T-helper 17 cell (primary cell): Measurements from ENCODE around the gene TM4SF18. TPM values are rescaled to one million over a fixed set of nuclear protein-coding genes. Genes with fewer than 3 reads are reported as not detected.
A peak's percentile ranks its signal among the peaks of the same experiment; 100 is the strongest.
"Not testable (repeated sequence)": the region's sequence is repeated elsewhere in the genome, so short reads cannot be mapped to it uniquely, and the experiment has no call there.

Source experiments
- ATAC-seq: fragments of 150-1000 bp; cut with Tn5 transposase; 2 replicates; pipeline ENCODE4 v1.10.0; 2021; ENCODE audit warnings: mild to moderate bottlenecking, moderate library complexity
- DNase-seq, 3 donors: peaks; one replicate each; pipeline versions ENCODE4 v3.0.0 to v3.0.0-alpha.2; 2020 to 2021
- H3K9me3 ChIP-seq: one replicate; pipeline ENCODE4 v1.7.0; 2013; ENCODE audit warnings: low read length, mild to moderate bottlenecking; ENCODE audit not compliant: control insufficient read depth, poor library complexity, severe bottlenecking
- H3K27ac Mint-ChIP-seq: one replicate; pipeline ENCODE4 v1.8.0; 2022; ENCODE audit warnings: mild to moderate bottlenecking, moderate library complexity, mixed read lengths
- H3K27me3 Mint-ChIP-seq: one replicate; pipeline ENCODE4 v1.8.0; 2022; ENCODE audit warnings: mixed read lengths
- H3K36me3 Mint-ChIP-seq: one replicate; pipeline ENCODE4 v1.8.0; 2022; ENCODE audit warnings: low read depth, mixed read lengths
- H3K4me1 Mint-ChIP-seq: one replicate; pipeline ENCODE4 v1.8.0; 2022; ENCODE audit warnings: mild to moderate bottlenecking, mixed read lengths
- H3K4me3 Mint-ChIP-seq: one replicate; pipeline ENCODE4 v1.8.0; 2022; ENCODE audit warnings: mild to moderate bottlenecking, moderate library complexity, mixed read lengths
- total RNA-seq, 4 donors: library from RNA in 2 of 4; stranded (reverse) in 2 of 4; gene quantifications; one replicate each; pipeline ENCODE4 v1.2.3 and lab custom pipeline; 2022 to 2026

The TM4SF18 gene
- total RNA-seq = not detected
- 0 reads per million in 2 donors for total RNA-seq (lab: John Stamatoyannopoulos, UW)

- Mint-ChIP-seq H3K4me3 (no peak within 1 kb of the TSS), H3K4me1 (no peaks in the 10 kb centered on the region), H3K36me3 (peaks cover 3% of the 10 kb centered on the region), H3K27me3 (peaks cover 23% of the 10 kb centered on the region), H3K27ac (no peak within 1 kb of the TSS)
- DNase-seq = no peak
- no peaks in the 10 kb centered on the region for H3K9me3 ChIP-seq
- ATAC-seq = no peak
These were observed at the start of gene TM4SF18 for GRCh38 chr3:149333176-149333859. Gene TM4SF18 (minus strand): TSS chr3:149333636. CDS start chr3:149333382, 254 bp downstream.

GRCh38 chr3:149382518-149382917 is 49.1 kb upstream of the TM4SF18 start:
- ATAC-seq (no peak), DNase-seq (no peak)
- H3K4me1 Mint-ChIP-seq = peaks cover 4% of the 10 kb centered on the region
- H3K27me3 Mint-ChIP-seq = peaks cover 29% of the 10 kb centered on the region
- no peak overlapping the region for H3K4me3 Mint-ChIP-seq
- H3K9me3 ChIP-seq = no peaks in the 10 kb centered on the region
- no peak overlapping the region for H3K27ac Mint-ChIP-seq
- H3K36me3 Mint-ChIP-seq = peaks cover 3% of the 10 kb centered on the region

DNA sequence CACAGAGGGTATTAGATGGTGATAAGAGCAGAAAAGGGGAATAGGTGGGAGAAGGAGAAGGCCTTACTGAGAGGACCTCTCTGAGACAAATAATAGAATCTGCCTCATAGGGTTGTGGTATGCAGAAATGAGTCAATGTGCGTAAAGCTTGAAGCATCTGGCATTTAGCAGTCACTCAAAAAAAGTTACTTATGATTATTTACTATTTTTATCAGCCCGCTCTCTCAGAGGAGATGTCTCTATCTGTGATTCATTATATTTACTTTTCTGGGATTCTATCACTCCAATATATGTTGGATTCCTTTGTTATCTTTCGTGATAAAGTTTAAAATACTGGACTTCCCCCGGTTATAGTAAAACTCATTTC is 48.6 kb upstream of the TM4SF18 start:
- Mint-ChIP-seq H3K36me3 (peaks cover 3% of the 10 kb centered on the region), H3K4me3 (no peak overlapping the region), H3K27me3 (peaks cover 33% of the 10 kb centered on the region), H3K4me1 (peaks cover 4% of the 10 kb centered on the region), H3K27ac (no peak overlapping the region)
- ATAC-seq = no peak
- no peaks in the 10 kb centered on the region for H3K9me3 ChIP-seq
- DNase-seq = no peak

DNA sequence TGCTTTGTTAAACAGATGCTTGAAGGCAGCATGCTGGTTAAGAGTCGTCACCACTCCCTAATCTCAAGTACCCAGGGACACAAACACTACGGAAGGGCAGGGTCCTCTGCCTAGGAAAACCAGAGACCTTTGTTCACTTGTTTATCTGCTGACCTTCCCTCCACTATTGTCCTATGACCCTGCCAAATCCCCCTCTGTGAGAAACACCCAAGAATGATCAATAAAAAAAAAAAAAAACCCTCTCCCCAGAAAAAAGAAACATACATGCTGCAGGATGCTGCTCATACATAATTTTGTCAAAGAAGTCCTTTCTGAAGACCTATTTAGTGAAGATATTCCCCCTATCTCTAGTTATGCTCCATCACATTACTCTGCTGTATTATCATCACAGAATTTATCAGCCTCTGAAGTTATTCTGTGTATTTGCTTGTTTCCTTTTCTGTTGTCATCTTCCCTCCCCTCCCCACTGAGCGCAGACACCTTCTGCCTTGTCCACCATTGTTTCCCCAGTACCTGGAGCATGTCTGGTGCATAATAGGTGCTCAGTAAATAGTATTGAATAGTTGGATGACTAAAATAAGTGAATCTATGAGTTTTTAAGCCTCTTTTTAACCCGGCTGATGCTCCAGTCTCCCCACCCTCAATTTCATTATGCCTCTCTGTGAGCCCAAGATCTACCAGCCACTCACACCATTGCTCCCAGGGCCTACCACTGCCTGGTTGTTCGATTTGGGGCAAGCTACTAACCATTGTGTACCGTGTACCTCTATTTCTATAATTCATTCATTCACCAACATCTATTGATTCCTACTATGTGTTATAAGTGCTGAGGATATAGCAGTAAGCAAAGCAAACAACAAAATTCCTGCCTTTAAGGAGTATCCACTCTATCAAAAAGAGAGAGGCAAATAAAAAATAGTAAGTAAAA is 48.0 kb upstream of the TM4SF18 start:
- Mint-ChIP-seq H3K36me3 (peaks cover 3% of the 10 kb centered on the region), H3K4me3 (no peak overlapping the region), H3K27ac (no peak overlapping the region), H3K4me1 (peaks cover 4% of the 10 kb centered on the region), H3K27me3 (peaks cover 38% of the 10 kb centered on the region)
- no peak for ATAC-seq
- DNase-seq = no peak
- no peaks in the 10 kb centered on the region for H3K9me3 ChIP-seq

DNA sequence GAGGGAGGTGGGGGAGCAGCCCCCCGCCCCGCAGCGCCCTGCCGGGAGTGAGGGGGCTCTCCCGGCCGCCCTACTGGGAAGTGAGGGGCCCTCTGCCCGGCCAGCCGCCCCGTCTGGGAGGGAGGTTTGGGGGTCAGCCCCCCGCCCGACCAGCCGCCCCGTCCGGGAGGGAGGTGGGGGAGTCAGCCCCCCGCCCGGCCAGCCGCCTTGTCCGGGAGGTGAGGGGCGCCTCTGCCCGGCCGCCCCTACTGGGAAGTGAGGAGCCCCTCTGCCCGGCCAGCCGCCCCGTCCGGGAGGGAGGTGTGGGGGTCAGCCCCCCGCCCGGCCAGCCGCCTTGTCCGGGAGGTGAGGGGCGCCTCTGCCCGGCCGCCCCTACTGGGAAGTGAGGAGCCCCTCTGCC is 46.8 kb upstream of the TM4SF18 start:
- H3K27me3 Mint-ChIP-seq = peaks cover 30% of the 10 kb centered on the region
- H3K9me3 ChIP-seq, H3K36me3 Mint-ChIP-seq, H3K4me1 Mint-ChIP-seq, H3K27ac Mint-ChIP-seq, ATAC-seq, H3K4me3 Mint-ChIP-seq, DNase-seq: not testable (repeated sequence)

DNA sequence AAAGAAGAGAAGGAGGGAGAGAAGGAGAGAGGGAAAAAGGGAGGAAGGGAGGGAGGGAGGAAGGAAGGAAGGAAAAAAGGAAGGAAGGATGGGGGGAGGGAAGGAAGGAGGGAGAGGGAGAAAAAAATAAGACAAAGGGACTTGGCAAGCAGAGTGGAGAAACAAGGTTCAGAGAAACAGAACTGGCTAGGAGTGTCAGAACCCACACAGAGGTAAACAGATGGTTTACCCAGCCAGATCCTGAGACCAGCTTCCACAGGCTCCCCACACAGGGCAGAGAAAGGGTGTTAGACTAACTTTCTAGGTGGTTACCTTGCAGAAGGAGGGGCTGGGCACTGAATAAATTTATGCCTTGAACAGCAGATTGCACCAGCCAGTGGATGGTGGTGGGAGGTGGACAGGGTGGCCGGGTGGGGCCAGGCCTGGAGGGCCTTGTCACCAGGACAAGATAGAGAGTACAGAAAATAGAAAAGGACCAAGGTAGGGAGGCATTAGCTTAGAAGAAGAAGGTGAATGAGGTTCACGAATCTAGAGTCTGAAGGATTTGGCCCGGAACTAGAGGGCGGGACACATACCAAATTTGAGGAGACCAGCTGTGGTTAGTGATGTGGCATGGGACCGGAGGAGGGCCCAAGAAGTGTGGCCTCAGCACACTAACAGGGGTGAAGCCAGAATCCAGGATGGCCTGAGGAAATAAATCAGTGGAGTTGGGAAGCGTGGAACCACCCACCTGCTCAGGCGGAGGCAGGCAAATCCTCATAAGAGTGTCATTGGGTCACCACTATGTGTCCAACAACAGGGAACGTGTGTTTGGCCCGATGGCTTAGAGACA is 45.3 kb upstream of the TM4SF18 start:
- Mint-ChIP-seq H3K36me3 (peaks cover 3% of the 10 kb centered on the region), H3K27me3 (peaks cover 31% of the 10 kb centered on the region), H3K27ac (peak overlapping the region; percentile 34), H3K4me3 (no peak overlapping the region), H3K4me1 (peaks cover 3% of the 10 kb centered on the region)
- no peak for ATAC-seq
- no peaks in the 10 kb centered on the region for H3K9me3 ChIP-seq
- no peak for DNase-seq

DNA sequence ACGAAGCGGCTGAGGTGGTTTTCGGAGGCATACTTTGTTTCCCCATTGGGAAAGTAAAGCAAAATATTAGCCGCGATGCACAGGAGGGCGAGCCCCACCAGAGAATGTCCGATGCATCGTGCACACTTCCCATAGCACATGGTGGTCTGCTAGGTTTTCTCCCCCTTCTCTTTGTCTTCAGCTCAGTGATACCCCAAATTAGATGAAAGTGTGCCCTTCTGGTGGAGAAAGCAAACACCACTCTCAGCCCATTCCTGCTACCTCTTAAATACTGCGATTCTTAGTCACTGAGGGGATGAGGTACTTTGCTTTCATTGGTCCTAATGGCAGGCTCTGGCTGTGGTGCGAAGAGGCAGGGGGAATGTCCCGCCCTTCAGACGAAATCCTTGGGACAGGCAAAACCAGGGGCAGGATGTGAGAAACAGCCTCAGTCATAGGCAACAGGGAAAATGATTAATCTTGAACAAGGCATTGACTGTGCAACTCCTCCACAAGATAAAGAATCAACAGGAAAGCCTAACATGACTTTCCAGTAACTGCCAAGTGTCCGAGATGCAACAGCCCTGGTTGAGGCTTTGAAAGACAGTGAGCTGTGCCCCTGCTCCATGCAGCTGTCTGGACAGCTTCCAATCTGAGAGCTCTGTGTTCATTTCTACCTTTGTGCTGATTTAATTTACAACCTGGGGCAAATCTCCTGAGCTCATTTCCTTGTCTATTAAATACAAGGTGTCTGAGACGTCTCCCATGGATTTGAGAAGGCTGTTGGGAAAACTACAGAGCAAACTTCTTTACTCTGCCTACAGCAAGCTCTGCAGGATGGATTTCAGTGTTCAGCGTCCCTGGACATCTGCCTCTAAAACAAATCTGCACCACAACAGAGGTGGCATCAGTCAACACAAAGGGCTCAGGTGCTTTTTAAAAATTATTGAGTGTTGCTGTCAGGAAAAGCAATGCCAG is 44.2 kb upstream of the TM4SF18 start, which contains the start of gene TM4SF1:
Gene TM4SF1, minus strand, starts transcription at position 242 of the 957 bp plus-strand sequence. Its CDS starts 102 bp downstream, at position 140.
- Mint-ChIP-seq H3K4me1 (peaks cover 3% of the 10 kb centered on the region), H3K27ac (peak within 1 kb of the TSS; percentile 34), H3K4me3 (no peak within 1 kb of the TSS), H3K27me3 (peaks cover 31% of the 10 kb centered on the region), H3K36me3 (peaks cover 3% of the 10 kb centered on the region)
- no peaks in the 10 kb centered on the region for H3K9me3 ChIP-seq
- DNase-seq = no peak
- no peak for ATAC-seq

GRCh38 chr3:149376718-149377407 is 43.4 kb upstream of the TM4SF18 start:
- DNase-seq (no peak), ATAC-seq (no peak)
- H3K9me3 ChIP-seq = no peaks in the 10 kb centered on the region
- H3K27me3 Mint-ChIP-seq = peaks cover 34% of the 10 kb centered on the region
- no peak overlapping the region for H3K4me3 Mint-ChIP-seq
- peaks cover 3% of the 10 kb centered on the region for H3K4me1 Mint-ChIP-seq
- H3K36me3 Mint-ChIP-seq = peaks cover 3% of the 10 kb centered on the region
- H3K27ac Mint-ChIP-seq = no peak overlapping the region

- Mint-ChIP-seq H3K27me3 (peaks cover 35% of the 10 kb centered on the region), H3K4me3 (no peak overlapping the region), H3K4me1 (peaks cover 3% of the 10 kb centered on the region), H3K36me3 (peaks cover 3% of the 10 kb centered on the region), H3K27ac (no peak overlapping the region)
- ATAC-seq (no peak), DNase-seq (no peak)
- H3K9me3 ChIP-seq = no peaks in the 10 kb centered on the region
These were observed 42.2 kb upstream of the TM4SF18 start for GRCh38 chr3:149375501-149376196.

- Mint-ChIP-seq H3K27ac (no peak overlapping the region), H3K27me3 (peaks cover 35% of the 10 kb centered on the region), H3K4me1 (peaks cover 3% of the 10 kb centered on the region), H3K36me3 (peaks cover 3% of the 10 kb centered on the region), H3K4me3 (no peak overlapping the region)
- ATAC-seq (no peak), DNase-seq (no peak)
- H3K9me3 ChIP-seq = no peaks in the 10 kb centered on the region
These were observed 41.5 kb upstream of the TM4SF18 start for GRCh38 chr3:149374793-149375500.

DNA sequence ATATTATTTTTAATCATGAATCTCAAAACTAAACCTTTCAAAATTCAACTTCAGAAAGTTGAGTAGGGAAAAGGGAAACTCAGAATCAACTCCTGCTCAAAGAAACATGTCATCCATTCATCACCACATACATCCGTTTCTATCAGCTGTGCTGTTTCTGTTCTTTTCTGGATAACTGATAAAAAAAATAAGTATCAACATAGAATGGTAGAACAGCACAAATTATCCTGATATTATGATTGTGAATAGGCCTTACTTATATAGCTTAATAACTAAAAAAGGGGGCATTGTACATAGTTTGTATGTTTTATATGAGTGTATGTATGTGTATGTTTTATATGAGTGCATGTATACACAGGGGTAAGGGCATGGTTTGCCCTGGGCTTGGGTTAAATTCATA is 41.0 kb upstream of the TM4SF18 start:
- peaks cover 3% of the 10 kb centered on the region for H3K4me1 Mint-ChIP-seq
- H3K36me3 Mint-ChIP-seq = peaks cover 3% of the 10 kb centered on the region
- H3K27me3 Mint-ChIP-seq = peaks cover 35% of the 10 kb centered on the region
- no peak overlapping the region for H3K4me3 Mint-ChIP-seq
- H3K27ac Mint-ChIP-seq = no peak overlapping the region
- H3K9me3 ChIP-seq = no peaks in the 10 kb centered on the region
- DNase-seq = no peak
- no peak for ATAC-seq
